T follicular helper cell (primary cell): Measurements from ENCODE around the gene PHLDB3.

ENCODE experiments used
- DNase-seq: peaks from one replicate; pipeline ENCODE4 v3.0.0-alpha.2; 2020; ENCODE audit warnings: low read depth

The PHLDB3 gene

GRCh38 chr19:43468354-43469159, 36.0 kb downstream of the PHLDB3 start:
- DNase-seq = no peak

GRCh38 chr19:43467730-43468129, 36.8 kb downstream of the PHLDB3 start:
- DNase-seq = no peak

- no peak for DNase-seq
These were observed 37.3 kb downstream of the PHLDB3 start for GRCh38 chr19:43467276-43467675.

- no peak for DNase-seq
These were observed 37.8 kb downstream of the PHLDB3 start for GRCh38 chr19:43466793-43467192.

- no peak for DNase-seq
These were observed 39.0 kb downstream of the PHLDB3 start, which contains the start of gene LYPD3 for GRCh38 chr19:43465468-43466120. Gene LYPD3 (minus strand): TSS chr19:43465608. CDS start chr19:43465571, 37 bp downstream.

- DNase-seq = no peak
These were observed 40.3 kb downstream of the PHLDB3 start for GRCh38 chr19:43464134-43464775.

- DNase-seq = peak; percentile 100
These were observed 41.0 kb downstream of the PHLDB3 start for GRCh38 chr19:43463381-43464133.

- DNase-seq = no peak
These were observed 41.7 kb downstream of the PHLDB3 start for GRCh38 chr19:43462785-43463380.

GRCh38 chr19:43462383-43462782, 42.2 kb downstream of the PHLDB3 start:
- no peak for DNase-seq

- no peak for DNase-seq
These were observed 43.2 kb downstream of the PHLDB3 start for GRCh38 chr19:43461303-43461702.

- no peak for DNase-seq
These were observed 44.1 kb downstream of the PHLDB3 start for GRCh38 chr19:43460362-43461016.

GRCh38 chr19:43457809-43458208, 46.7 kb downstream of the PHLDB3 start:
- no peak for DNase-seq

GRCh38 chr19:43455321-43456113, 49.0 kb downstream of the PHLDB3 start:
- no peak for DNase-seq

GRCh38 chr19:43454031-43454430, 50.5 kb downstream of the PHLDB3 start:
- no peak for DNase-seq

GRCh38 chr19:43452582-43452981, 52.0 kb downstream of the PHLDB3 start:
- no peak for DNase-seq

- DNase-seq = no peak
These were observed 54.0 kb downstream of the PHLDB3 start for GRCh38 chr19:43450545-43450997.

GRCh38 chr19:43447655-43448054, 56.9 kb downstream of the PHLDB3 start:
- no peak for DNase-seq

- DNase-seq = peak; percentile 69
These were observed 57.6 kb downstream of the PHLDB3 start for GRCh38 chr19:43446746-43447489.

- no peak for DNase-seq
These were observed 59.1 kb downstream of the PHLDB3 start for GRCh38 chr19:43445426-43445825.
